Cortex of kidney (tissue), 1 donor: ENCODE results near the gene DDX25.
"Not testable (repeated sequence)": the region's sequence is repeated elsewhere in the genome, so short reads cannot be mapped to it uniquely, and the experiment has no call there.

ENCODE experiments used
- DNase-seq: peaks from one replicate; lab custom pipeline; 2025; lab: John Stamatoyannopoulos, UW

Gene DDX25

GRCh38 chr11:125904678-125905077 is 370 bp downstream of the DDX25 start:
- DNase-seq = no peak

DNA sequence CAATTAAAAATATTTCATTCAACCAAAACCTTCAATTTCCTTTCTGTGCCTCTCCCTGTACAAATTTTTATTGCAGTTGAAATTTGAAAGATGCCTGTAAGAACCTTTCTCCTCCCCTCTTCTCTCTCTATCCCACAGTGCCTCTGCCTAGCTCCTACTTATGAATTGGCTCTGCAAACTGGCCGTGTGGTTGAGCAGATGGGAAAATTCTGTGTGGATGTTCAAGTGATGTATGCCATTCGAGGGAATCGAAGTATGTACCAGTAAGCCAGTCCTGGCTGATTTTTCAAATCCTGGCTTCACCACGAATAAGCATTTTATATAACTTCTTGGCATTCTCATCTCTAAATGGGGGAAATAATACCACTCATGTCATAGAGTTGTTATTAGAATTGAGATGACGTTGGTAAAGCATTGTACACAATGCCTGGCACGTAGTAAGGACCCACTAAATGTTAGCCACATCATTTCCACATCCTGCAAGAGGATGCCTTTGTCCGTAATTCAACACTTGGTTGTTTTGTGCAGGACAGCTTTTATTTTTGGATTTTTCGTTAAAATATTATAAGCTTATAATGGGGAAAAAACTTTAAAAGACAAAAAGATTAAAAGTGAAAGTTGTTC is 6.0 kb downstream of the DDX25 start:
- DNase-seq = no peak

- not testable (repeated sequence) for DNase-seq
These were observed 10.3 kb downstream of the DDX25 start for GRCh38 chr11:125914601-125915000.

DNA sequence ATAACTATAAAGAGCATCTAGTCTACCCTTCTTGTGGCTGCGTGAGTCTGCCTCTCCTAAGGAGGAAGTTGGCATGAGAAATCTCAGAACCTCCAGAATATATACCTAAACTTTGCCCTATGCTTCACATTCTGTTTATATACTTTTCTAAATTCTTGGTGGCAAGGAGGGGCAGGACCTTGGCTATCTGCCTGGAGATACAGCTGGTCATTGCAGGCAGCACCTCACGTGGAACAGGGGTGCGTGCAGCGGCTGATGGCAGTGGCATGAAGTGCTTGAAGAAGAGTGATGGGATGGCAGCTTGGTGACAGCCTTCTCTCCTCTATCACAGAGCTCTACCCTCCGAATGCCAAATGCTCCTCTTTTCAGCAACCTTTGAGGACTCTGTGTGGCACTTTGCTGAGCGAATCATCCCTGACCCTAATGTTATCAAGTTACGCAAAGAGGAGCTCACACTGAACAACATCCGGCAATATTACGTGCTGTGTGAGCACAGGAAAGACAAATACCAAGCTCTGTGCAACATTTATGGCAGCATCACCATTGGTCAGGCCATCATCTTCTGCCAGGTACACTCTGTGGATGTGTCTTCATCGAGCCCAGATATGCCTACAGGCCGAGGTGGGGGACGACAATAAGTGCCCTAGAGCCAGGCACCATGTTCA is 12.5 kb downstream of the DDX25 start:
- no peak for DNase-seq

DNA sequence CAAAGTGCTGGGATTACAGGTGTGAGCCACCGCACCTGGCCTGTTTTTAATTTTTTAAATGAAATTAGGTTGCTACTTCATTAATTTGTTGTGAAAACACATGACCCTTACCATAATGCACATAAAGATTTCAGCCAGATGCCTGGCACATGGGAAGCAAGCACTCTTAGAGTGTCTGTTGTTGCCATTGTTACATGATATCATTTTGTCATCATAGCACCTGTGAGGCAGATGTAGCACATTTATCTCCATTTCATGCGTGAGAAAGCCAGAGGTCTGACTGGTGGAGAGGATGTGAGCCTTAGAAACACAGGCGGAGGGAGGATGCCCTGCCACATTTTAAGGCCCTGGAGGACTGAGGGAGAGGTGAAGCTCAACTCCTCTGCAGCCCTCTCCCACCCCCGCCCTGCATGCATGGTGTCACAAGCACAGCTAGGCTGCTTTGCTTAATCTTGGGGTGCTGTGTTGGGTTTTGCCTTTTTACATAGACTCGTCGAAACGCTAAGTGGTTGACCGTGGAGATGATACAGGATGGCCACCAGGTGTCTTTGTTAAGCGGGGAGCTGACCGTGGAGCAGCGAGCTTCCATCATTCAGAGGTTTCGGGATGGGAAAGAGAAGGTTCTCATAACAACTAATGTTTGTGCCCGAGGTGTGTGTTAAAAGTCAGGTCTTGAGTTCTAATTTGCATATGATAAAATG is 14.0 kb downstream of the DDX25 start:
- no peak for DNase-seq

GRCh38 chr11:125921042-125921441 is 16.7 kb downstream of the DDX25 start:
- DNase-seq = no peak

GRCh38 chr11:125922156-125922555 is 17.8 kb downstream of the DDX25 start:
- DNase-seq = no peak

- no peak for DNase-seq
These were observed 18.8 kb downstream of the DDX25 start for GRCh38 chr11:125923012-125923579.

DNA sequence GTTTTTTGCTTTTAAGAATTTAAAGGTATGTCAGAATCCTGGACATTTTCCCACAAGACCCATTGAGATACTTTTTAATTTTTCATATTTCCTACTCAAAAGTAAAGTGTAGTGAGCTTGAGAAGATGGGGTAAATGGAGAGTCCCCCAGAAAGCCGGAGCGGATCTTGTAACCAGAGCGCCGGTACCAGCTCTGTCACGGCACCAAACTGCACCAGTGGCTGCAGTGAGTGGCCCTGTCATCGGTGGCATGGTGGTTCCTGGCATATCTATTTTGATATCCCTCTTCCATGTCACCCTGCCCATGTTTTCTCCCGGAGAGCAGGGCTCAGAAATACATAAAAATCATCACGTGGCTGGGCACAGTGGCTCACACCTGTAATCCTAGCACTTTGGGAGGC is 19.3 kb downstream of the DDX25 start:
- DNase-seq = no peak

GRCh38 chr11:125924384-125925007 is 20.2 kb downstream of the DDX25 start:
- DNase-seq = no peak

- no peak for DNase-seq
These were observed 21.0 kb downstream of the DDX25 start for GRCh38 chr11:125925247-125925740.

- no peak for DNase-seq
These were observed 21.5 kb downstream of the DDX25 start for GRCh38 chr11:125925804-125926203.

DNA sequence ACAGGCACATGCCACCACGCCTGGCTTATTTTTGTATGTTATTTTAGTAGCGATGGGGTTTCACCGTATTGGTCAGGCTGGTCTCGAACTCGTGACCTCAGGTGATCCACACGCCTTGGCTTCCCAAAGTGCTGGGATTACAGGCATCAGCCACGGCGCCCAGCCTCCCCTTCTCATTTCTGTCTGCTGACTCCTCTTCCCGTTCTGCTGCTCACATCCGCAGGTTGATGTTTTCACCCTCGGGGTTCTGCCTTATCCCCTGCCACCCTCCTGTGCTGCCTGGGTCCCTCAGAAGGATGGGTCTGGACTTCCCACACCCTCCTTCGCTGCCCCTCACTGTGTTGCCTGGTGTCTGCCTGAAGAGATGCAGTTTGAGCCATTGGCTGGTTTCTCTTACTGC is 22.4 kb downstream of the DDX25 start:
- DNase-seq = no peak

DNA sequence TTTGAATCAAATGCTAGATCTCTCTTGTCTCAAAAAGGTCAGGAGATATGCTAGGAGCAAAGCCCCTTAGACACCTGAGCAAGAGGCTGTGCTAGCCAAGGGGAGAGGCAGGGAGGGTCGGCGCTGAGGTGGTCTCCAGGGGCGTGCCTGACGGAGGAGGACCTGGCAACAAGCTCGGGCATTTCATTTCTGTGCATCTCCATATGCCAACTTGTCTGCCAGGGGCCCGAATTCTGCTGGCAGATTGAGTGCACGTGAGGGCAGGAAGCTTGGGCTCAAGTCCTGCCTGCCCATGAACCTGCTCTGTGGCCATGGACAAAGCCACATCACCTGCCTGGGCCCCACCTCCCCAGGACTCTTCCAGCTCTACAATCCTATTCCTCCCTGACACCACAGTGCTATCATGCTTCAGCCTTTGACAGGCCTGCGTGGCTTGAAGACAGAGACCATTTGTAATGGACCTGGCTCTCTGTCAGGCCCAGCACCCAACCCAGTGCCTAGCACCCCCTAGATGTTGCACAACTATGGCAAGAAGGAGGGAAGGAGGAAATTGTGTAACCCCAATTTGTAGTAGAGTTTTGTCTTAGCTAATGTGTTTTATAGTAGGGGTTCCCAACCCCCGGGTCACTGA is 25.3 kb downstream of the DDX25 start:
- no peak for DNase-seq

- no peak for DNase-seq
These were observed 25.8 kb downstream of the DDX25 start for GRCh38 chr11:125930076-125930450.

DNA sequence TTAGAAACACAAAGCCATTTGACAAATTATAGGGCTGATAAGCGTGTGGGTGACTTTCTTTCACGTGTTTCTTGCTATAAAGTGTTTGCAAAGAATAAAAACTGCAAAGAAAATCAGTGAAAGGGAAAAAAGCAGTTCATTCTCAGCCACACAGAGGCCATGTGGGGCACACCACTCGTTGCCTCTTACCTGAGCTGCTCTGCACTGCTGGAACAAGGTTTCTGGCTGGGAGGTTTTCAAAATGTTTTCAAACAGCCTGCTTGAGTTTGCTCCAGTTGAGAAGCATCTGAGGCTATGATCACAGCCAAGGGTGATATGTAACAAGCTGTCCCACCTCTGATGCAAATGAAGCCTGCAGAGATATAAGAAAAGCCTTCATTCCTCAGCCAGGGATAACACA is 26.8 kb downstream of the DDX25 start:
- no peak for DNase-seq

DNA sequence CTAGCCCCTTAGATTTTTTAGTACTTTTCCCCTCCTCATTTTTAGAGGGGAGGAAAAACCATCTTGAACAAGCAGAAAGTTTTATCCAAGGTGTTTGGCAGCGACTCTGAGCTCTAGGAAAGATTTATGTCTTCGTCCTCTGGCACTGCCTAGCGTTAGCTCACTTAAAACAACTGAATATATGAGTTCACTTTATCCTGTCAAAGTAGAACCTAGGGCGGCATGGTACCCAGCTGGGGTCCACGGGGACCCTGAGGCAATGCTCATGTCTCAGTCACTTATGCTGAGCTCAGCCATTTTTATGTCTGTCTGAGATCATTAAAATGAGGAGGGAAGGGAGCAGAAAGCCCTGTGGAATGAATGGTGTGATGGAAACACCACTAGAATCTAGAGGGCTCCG is 27.4 kb downstream of the DDX25 start:
- no peak for DNase-seq

DNA sequence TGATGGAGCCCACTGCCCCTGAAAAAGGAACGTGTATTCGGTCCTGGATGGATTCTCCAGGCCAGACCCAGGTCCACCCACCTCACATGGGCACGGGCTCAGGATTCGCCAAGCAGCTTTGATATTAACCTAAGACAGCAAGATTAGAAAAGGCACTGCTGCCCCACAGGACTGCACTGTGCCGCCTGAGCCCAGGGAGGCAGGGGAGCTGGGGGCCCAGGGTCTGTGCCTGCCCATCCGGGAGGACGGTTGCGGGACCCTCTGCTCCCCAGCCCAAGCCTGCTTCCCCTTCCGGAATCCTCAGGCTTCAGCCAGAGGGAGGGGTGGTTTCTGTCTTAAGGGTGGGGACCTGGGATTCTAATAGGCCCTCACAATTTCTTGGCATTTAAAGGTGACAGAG is 28.0 kb downstream of the DDX25 start:
- no peak for DNase-seq

- no peak for DNase-seq
These were observed 28.9 kb downstream of the DDX25 start for GRCh38 chr11:125933030-125933813.

GRCh38 chr11:125934473-125934872 is 30.2 kb downstream of the DDX25 start:
- DNase-seq = no peak

DNA sequence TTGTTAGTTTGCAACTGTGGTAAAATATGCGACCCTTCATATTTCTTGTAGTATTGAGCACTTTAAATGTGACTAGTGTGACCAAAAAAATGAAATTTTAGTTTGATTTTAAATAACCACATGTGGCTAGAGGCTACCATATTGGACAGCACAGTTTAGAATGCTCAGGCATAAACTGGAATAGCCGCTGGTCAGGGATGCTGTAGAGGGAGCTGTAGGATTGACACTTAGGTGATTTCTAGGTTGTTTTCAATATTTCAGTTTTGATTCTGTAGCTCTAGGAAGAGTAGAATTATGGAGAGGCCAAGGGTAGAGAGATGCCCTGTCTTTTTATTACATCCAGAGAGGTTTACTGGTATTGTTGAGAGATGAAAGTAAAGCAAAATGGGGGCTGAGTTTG is 30.7 kb downstream of the DDX25 start:
- no peak for DNase-seq
